ENCODE results near the gene CHRNB2.

Gene CHRNB2

DNA sequence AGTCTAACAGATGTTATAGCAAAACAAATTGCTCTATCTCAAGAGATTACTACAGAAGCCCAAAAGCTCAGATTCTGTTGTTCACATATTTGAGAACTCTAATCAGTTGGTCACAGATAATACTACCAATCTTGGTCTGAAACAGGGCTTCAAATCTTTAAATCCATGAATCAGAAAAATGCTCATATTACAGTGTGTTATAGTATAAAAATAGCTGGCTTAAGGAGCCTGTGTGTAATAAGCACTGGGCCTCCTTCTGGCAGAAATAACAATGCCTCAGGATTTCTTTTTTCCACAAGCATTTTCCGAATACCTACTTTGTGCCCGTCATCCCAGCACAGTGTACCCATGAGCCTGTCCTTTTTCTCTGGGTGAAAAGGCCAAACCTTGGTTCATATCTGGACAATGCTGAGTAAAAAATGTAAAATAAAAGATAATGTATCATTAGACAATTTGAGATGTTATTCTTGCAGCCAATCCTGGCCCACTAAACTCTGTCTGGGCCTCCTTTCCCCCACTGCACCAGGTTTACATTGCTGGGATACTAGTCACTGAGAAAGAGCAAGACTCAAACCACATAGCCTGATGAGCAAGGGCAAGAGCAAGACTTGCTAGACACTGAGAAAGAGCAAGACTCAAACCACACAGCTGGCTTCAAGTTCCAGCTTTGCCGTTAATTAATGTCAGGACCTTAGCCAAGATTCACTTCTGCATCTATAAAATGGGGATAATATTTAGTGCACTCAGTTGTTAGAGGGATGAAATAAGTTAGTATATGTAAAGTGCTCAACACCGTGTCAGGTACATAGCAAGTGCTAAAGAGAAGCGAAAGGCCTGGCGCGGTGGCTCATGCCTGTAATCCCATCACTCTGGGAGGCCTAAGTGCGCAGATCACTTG, 57.4 kb downstream of the CHRNB2 start:
- no peak overlapping the region for H3K4me3 ChIP-seq (ENCODE audit: low read depth, low read length)
- H3K36me3 ChIP-seq (replicated peaks) = no peaks in the 10 kb centered on the region
- peak; percentile 88 for DNase-seq
- in situ Hi-C loops (cut with HindIII; ENCODE audit: low pct_ligation_motif_present, low sequenced_read_pairs) = no loop called here
- no peaks in the 10 kb centered on the region for H3K27me3 ChIP-seq (replicated peaks)
- H3K27ac ChIP-seq = peak overlapping the region; percentile 87
- TF ChIP-seq, protein P1, sequence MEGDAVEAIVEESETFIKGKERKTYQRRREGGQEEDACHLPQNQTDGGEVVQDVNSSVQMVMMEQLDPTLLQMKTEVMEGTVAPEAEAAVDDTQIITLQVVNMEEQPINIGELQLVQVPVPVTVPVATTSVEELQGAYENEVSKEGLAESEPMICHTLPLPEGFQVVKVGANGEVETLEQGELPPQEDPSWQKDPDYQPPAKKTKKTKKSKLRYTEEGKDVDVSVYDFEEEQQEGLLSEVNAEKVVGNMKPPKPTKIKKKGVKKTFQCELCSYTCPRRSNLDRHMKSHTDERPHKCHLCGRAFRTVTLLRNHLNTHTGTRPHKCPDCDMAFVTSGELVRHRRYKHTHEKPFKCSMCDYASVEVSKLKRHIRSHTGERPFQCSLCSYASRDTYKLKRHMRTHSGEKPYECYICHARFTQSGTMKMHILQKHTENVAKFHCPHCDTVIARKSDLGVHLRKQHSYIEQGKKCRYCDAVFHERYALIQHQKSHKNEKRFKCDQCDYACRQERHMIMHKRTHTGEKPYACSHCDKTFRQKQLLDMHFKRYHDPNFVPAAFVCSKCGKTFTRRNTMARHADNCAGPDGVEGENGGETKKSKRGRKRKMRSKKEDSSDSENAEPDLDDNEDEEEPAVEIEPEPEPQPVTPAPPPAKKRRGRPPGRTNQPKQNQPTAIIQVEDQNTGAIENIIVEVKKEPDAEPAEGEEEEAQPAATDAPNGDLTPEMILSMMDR (IDR thresholded peaks at IDR 0.05; ENCODE audit: low read depth, low read length, missing control alignments) = peak; percentile 15

DNA sequence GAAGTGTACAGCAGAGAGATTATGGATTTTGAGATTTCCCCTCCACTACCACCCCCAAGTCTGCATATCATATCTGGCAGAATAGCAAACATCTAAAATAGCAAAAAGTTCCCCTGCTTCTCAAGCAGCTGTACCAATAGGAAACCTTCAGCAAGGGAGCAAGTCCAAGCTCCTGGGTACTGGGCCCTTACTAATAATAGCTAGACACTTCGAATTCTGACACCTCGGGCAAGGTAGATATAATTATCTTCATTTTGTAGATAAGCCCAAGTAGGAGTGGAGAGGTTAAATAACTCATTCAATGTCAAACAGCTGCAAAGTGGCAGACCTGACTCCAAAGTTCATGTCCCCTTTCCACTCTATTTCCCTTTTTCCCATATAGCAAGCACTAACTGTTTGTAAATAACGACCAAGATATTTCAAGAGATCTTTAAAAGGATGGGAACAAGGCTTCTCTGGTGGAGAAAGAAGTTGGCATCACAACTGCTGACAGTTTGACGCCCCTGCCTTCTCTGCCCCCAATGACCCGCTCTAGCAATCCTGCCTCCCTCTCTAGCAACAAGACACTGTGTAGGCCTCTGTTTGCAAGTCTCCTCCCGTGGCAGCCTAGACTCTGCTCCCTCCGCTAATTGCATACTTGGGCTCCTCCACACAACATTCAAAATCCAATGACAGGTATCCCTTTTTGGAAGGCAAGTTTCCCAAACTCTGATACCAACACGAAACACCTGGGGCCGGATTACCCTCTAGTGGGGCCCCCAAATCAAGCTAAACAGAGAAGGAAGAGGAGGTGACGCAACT, 59.1 kb downstream of the CHRNB2 start:
- in situ Hi-C loops (cut with HindIII; ENCODE audit: low pct_ligation_motif_present, low sequenced_read_pairs) = no loop called here
- no peak for DNase-seq

DNA sequence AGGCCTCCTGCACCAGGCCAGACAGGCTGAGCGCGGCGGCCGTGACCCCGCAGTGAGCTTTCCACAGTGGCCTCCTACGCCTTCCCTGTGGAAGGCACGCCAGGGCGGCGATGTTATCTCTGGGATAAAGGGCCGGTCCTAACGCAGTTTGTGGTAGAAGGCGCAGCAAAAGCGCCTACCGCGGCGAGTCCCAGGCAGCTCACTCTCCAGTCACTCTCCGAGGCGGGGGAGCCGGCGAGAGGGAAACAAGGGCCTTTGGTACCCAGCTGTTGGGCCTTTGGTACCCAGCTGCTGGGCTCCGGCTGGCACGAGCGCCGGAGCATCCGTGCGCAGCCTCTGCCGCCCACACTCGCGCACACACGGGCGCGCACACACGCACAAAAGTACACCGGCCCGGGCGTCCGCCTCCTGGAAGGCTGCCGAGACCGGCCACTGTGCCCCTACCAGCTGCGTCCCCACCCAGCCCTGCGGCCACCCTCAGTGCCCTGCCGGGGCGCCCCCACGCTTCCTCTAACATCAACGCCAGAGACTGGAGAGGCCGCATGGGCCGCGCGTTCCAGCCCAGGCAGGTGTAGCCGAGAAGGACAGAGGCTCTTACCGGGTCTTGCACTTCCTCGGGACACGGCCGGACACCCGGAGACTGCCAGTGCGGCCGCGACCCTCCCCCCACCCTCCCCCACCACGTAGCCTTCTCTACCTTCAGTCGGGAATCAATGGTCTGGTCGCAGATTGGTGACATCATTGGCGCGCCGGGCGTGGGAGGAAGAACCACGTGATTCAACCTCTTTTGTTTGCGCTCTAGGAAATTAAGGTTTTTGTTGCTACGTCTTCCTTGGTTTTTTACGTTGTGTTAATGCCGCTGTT, 59.9 kb downstream of the CHRNB2 start:
- TF ChIP-seq, protein P1 (IDR thresholded peaks at IDR 0.05; ENCODE audit: low read depth, low read length, missing control alignments) = no peak
- Histone ChIP-seq H3K27ac (peak overlapping the region; percentile 89), H3K4me3 (ENCODE audit: low read depth, low read length) (peak overlapping the region; percentile 96), H3K36me3 (replicated peaks) (no peaks in the 10 kb centered on the region), H3K27me3 (replicated peaks) (no peaks in the 10 kb centered on the region)
- DNase-seq = peak; percentile 92
- in situ Hi-C loops (cut with HindIII; ENCODE audit: low pct_ligation_motif_present, low sequenced_read_pairs) = no loop called here

More for the DNA sequence above, 59.1 kb downstream of the CHRNB2 start:
- TF ChIP-seq, protein P1 (IDR thresholded peaks at IDR 0.05; ENCODE audit: low read depth, low read length, missing control alignments) = no peak
- Histone ChIP-seq H3K36me3 (replicated peaks) (no peaks in the 10 kb centered on the region), H3K4me3 (ENCODE audit: low read depth, low read length) (peak overlapping the region; percentile 96), H3K27ac (peak overlapping the region; percentile 89), H3K27me3 (replicated peaks) (no peaks in the 10 kb centered on the region)

DNA sequence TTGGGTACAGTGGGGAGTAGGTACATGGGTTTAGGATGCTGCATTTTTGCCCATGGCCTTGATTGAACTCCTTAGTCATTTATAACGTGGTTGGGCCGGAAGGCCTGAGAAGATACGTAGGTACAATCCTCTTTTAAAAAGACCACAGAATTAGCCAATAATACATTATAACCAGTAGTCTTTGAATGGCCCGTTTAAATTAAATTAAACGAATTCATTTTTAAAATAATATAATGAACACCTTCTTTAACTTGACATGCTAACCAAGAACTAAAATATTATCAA, 60.5 kb downstream of the CHRNB2 start:
- Histone ChIP-seq H3K27ac (peak overlapping the region; percentile 89), H3K27me3 (replicated peaks) (no peaks in the 10 kb centered on the region), H3K4me3 (ENCODE audit: low read depth, low read length) (peak overlapping the region; percentile 96), H3K36me3 (replicated peaks) (no peaks in the 10 kb centered on the region)
- DNase-seq = no peak
- in situ Hi-C loops (cut with HindIII; ENCODE audit: low pct_ligation_motif_present, low sequenced_read_pairs) = no loop called here
- TF ChIP-seq, protein P1 (IDR thresholded peaks at IDR 0.05; ENCODE audit: low read depth, low read length, missing control alignments) = no peak

DNA sequence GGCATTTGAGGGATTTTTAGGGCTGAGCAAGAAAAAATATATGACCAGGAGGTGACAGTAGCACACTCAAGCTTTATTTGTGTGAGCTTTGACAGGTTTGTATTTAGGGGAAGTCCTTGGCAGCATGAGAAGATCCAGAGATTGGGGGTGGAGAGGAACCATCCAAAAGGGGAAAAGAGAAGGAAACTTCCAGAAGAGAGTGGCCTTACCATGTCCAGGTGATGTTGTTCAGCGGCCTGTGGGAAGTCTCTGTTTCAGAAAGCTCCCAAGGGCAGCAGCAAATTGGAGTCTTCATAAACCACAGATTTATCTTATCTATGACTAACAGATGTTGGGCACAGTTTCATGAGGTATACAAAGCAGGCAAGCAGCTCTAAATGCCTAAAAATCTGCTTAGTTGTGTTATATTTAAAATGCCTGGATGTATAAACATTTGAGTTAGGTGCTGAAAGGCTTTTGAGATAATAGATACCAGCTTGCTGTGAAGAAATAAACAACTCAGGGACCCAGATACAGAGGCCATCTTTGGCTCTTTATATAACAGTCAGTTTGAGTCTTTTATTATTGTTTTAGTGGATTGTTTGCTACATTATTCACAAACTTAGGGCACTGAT, 61.6 kb downstream of the CHRNB2 start:
- Histone ChIP-seq H3K27me3 (replicated peaks) (no peaks in the 10 kb centered on the region), H3K27ac (no peak overlapping the region), H3K4me3 (ENCODE audit: low read depth, low read length) (no peak overlapping the region), H3K36me3 (replicated peaks) (no peaks in the 10 kb centered on the region)
- DNase-seq = no peak
- in situ Hi-C loops (cut with HindIII; ENCODE audit: low pct_ligation_motif_present, low sequenced_read_pairs) = no loop called here
- TF ChIP-seq, protein P1 (IDR thresholded peaks at IDR 0.05; ENCODE audit: low read depth, low read length, missing control alignments) = no peak

Data from brain microvascular endothelial cell (primary cell).